Measurements from ENCODE around the gene FAM20A. TPM values are rescaled to one million over a fixed set of nuclear protein-coding genes. Genes with fewer than 3 reads are reported as not detected.

Gene FAM20A
- total RNA-seq, 1 donor from 2014 or later: 0.14 TPM

DNA sequence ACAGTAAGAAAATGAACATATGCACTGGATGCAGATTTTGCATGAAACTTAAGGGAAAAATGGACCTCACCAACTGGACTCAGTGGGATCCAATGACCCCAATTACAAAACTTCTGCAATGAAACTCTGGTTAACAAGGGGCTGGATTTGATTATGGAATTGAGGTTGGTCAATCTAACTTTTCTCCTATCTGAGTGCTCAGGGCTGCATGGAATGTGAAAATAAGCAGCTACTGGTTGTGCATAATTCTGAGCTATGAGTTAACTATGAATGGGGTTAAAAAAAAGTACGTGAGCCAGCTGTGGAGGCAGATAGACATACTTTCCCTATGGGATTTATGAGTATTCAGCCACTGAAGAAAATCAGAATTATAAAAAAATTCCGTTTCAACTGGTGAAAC, 9.2 kb downstream of the FAM20A start:
- Mint-ChIP-seq H3K27ac (ENCODE audit: unreplicated experiment) (no peak overlapping the region), H3K36me3 (ENCODE audit: low read depth, unreplicated experiment) (no peaks in the 10 kb centered on the region), H3K4me1 (ENCODE audit: low read depth, unreplicated experiment) (peaks cover 12% of the 10 kb centered on the region), H3K9me3 (ENCODE audit: unreplicated experiment) (peaks cover 11% of the 10 kb centered on the region), H3K4me3 (ENCODE audit: unreplicated experiment) (no peak overlapping the region), H3K27me3 (ENCODE audit: low read depth, unreplicated experiment) (peaks cover 26% of the 10 kb centered on the region)
- Histone ChIP-seq H3K4me2 (ENCODE audit: low read length) (no peak overlapping the region), H3K79me2 (ENCODE audit: insufficient read depth, low read length) (no peaks in the 10 kb centered on the region), H4K20me1 (ENCODE audit: insufficient read depth, low read length) (no peaks in the 10 kb centered on the region), H3K4me1 (ENCODE audit: insufficient read depth, low read length) (no peaks in the 10 kb centered on the region), H3K9me3 (ENCODE audit: insufficient read depth, low read depth, low read length) (no peaks in the 10 kb centered on the region), H3K9ac (ENCODE audit: low read length) (no peak overlapping the region), H3K4me3 (ENCODE audit: insufficient read depth, low read depth, low read length) (no peak overlapping the region), H2AFZ (ENCODE audit: low read depth, low read length) (no peak overlapping the region), H3K27ac (ENCODE audit: low read depth, low read length) (no peak overlapping the region), H3K36me3 (ENCODE audit: insufficient read depth, low read length) (no peaks in the 10 kb centered on the region), H3K27me3 (ENCODE audit: insufficient read depth, low read length) (no peaks in the 10 kb centered on the region)
- FAIRE-seq: no peak
- no peak for DNase-seq (ENCODE audit: low read depth)
- TF ChIP-seq, protein P1, sequence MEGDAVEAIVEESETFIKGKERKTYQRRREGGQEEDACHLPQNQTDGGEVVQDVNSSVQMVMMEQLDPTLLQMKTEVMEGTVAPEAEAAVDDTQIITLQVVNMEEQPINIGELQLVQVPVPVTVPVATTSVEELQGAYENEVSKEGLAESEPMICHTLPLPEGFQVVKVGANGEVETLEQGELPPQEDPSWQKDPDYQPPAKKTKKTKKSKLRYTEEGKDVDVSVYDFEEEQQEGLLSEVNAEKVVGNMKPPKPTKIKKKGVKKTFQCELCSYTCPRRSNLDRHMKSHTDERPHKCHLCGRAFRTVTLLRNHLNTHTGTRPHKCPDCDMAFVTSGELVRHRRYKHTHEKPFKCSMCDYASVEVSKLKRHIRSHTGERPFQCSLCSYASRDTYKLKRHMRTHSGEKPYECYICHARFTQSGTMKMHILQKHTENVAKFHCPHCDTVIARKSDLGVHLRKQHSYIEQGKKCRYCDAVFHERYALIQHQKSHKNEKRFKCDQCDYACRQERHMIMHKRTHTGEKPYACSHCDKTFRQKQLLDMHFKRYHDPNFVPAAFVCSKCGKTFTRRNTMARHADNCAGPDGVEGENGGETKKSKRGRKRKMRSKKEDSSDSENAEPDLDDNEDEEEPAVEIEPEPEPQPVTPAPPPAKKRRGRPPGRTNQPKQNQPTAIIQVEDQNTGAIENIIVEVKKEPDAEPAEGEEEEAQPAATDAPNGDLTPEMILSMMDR (IDR thresholded peaks at IDR 0.05; ENCODE audit: insufficient read depth, low read depth, low read length): no peak
- TF ChIP-seq EZH2 (IDR thresholded peaks at IDR 0.05; ENCODE audit: insufficient read depth, low read length): no peak

DNA sequence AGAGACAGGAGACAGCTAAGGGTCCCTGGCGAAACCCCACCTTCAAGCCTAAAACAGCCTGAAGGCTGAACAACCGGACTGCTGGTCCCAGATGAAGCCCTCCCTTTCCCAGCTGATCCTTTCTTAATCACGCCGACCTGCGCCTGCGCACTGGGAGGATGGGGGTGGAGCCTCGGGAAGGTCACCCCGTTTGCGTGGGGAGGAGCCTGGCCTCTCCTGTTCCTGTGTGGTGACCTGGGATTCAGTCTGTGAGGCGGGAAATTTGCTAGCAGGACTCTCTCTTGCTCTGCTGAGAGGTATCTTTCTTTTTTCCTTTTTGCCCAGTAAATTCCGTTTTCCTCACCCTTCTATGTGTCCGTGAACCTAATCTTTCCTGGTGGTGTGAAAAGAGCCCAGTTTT, 9.6 kb downstream of the FAM20A start:
- TF ChIP-seq EZH2 (IDR thresholded peaks at IDR 0.05; ENCODE audit: insufficient read depth, low read length): no peak
- TF ChIP-seq, protein P1 (IDR thresholded peaks at IDR 0.05; ENCODE audit: insufficient read depth, low read depth, low read length): no peak
- peaks cover 12% of the 10 kb centered on the region for H3K4me1 Mint-ChIP-seq (ENCODE audit: low read depth, unreplicated experiment)
- no peak overlapping the region for H2AFZ ChIP-seq (ENCODE audit: low read depth, low read length)
- no peaks in the 10 kb centered on the region for H4K20me1 ChIP-seq (ENCODE audit: insufficient read depth, low read length)
- no peak overlapping the region for H3K9ac ChIP-seq (ENCODE audit: low read length)
- no peaks in the 10 kb centered on the region for H3K27me3 ChIP-seq (ENCODE audit: insufficient read depth, low read length)
- no peak overlapping the region for H3K4me3 ChIP-seq (ENCODE audit: insufficient read depth, low read depth, low read length)
- H3K4me2 ChIP-seq (ENCODE audit: low read length): no peak overlapping the region
- H3K4me1 ChIP-seq (ENCODE audit: insufficient read depth, low read length): no peaks in the 10 kb centered on the region
- no peaks in the 10 kb centered on the region for H3K9me3 ChIP-seq (ENCODE audit: insufficient read depth, low read depth, low read length)
- peaks cover 22% of the 10 kb centered on the region for H3K27me3 Mint-ChIP-seq (ENCODE audit: low read depth, unreplicated experiment)
- no peak for FAIRE-seq
- H3K79me2 ChIP-seq (ENCODE audit: insufficient read depth, low read length): no peaks in the 10 kb centered on the region
- no peak overlapping the region for H3K4me3 Mint-ChIP-seq (ENCODE audit: unreplicated experiment)
- no peaks in the 10 kb centered on the region for H3K36me3 ChIP-seq (ENCODE audit: insufficient read depth, low read length)
- no peak for DNase-seq (ENCODE audit: low read depth)
- no peaks in the 10 kb centered on the region for H3K36me3 Mint-ChIP-seq (ENCODE audit: low read depth, unreplicated experiment)
- no peak overlapping the region for H3K27ac Mint-ChIP-seq (ENCODE audit: unreplicated experiment)
- no peak overlapping the region for H3K27ac ChIP-seq (ENCODE audit: low read depth, low read length)
- peaks cover 11% of the 10 kb centered on the region for H3K9me3 Mint-ChIP-seq (ENCODE audit: unreplicated experiment)

DNA sequence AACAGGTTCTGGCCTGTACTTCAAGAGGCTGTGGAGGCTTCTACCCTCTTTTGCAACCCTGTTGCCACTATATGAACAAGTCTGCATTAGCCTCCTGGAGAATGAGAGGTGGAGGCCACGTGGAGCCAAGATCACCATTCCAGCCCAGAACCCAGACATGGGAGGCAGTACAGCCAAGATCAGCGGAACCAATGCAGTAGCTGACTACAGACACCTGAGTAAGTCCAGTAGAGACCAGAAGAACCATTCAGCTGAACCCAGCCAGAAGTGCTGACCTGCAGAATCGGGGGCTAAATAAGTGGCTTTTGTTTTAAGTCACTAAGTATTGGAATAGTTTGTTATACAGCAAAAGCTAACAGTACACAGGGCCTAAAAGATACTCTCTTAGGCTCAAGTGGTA, 12.1 kb downstream of the FAM20A start:
- no peak overlapping the region for H3K4me3 Mint-ChIP-seq (ENCODE audit: unreplicated experiment)
- Histone ChIP-seq H2AFZ (ENCODE audit: low read depth, low read length) (no peak overlapping the region), H3K4me1 (ENCODE audit: insufficient read depth, low read length) (no peaks in the 10 kb centered on the region), H3K79me2 (ENCODE audit: insufficient read depth, low read length) (no peaks in the 10 kb centered on the region), H3K9me3 (ENCODE audit: insufficient read depth, low read depth, low read length) (peaks cover 2% of the 10 kb centered on the region), H4K20me1 (ENCODE audit: insufficient read depth, low read length) (no peaks in the 10 kb centered on the region), H3K9ac (ENCODE audit: low read length) (no peak overlapping the region), H3K4me3 (ENCODE audit: insufficient read depth, low read depth, low read length) (no peak overlapping the region), H3K4me2 (ENCODE audit: low read length) (no peak overlapping the region), H3K27me3 (ENCODE audit: insufficient read depth, low read length) (no peaks in the 10 kb centered on the region), H3K27ac (ENCODE audit: low read depth, low read length) (no peak overlapping the region), H3K36me3 (ENCODE audit: insufficient read depth, low read length) (no peaks in the 10 kb centered on the region)
- H3K27ac Mint-ChIP-seq (ENCODE audit: unreplicated experiment): no peak overlapping the region
- FAIRE-seq (no peak), DNase-seq (ENCODE audit: low read depth) (no peak)
- peaks cover 11% of the 10 kb centered on the region for H3K9me3 Mint-ChIP-seq (ENCODE audit: unreplicated experiment)
- H3K27me3 Mint-ChIP-seq (ENCODE audit: low read depth, unreplicated experiment): peaks cover 9% of the 10 kb centered on the region
- H3K4me1 Mint-ChIP-seq (ENCODE audit: low read depth, unreplicated experiment): peaks cover 2% of the 10 kb centered on the region
- H3K36me3 Mint-ChIP-seq (ENCODE audit: low read depth, unreplicated experiment): no peaks in the 10 kb centered on the region
- TF ChIP-seq, protein P1 (IDR thresholded peaks at IDR 0.05; ENCODE audit: insufficient read depth, low read depth, low read length): no peak
- no peak for TF ChIP-seq EZH2 (IDR thresholded peaks at IDR 0.05; ENCODE audit: insufficient read depth, low read length)
